Nephron progenitor cell (in vitro differentiated cells): ENCODE data around the gene SRSF9.
"Not testable (repeated sequence)": the region's sequence is repeated elsewhere in the genome, so short reads cannot be mapped to it uniquely, and the experiment has no call there.

Source experiments
- DNase-seq: peaks from one replicate; pipeline ENCODE4 v3.0.0; 2021
- H3K27ac Mint-ChIP-seq: 2 replicates; pipeline ENCODE4 v1.8.0; 2021; ENCODE audit warnings: mild to moderate bottlenecking, moderate library complexity, mixed read lengths
- H3K27me3 Mint-ChIP-seq: 2 replicates; pipeline ENCODE4 v1.8.0; 2021; ENCODE audit warnings: mild to moderate bottlenecking, low read depth, mixed read lengths; ENCODE audit not compliant: poor library complexity
- H3K36me3 Mint-ChIP-seq: 2 replicates; pipeline ENCODE4 v1.8.0; 2021; ENCODE audit warnings: low read depth, mixed read lengths
- H3K4me1 Mint-ChIP-seq: 2 replicates; pipeline ENCODE4 v1.8.0; 2021; ENCODE audit warnings: mixed read lengths
- H3K4me3 Mint-ChIP-seq: 2 replicates; pipeline ENCODE4 v1.8.0; 2021; ENCODE audit warnings: mild to moderate bottlenecking, moderate library complexity, mixed read lengths
- H3K9me3 Mint-ChIP-seq: 2 replicates; pipeline ENCODE4 v1.8.0; 2021; ENCODE audit warnings: mild to moderate bottlenecking, moderate library complexity, mixed read lengths
- CTCF ChIP-seq: fragments of 200-600 bp; sonication (generic); IDR thresholded peaks from 2 replicates; pipeline ENCODE4 v1.5.0; 2021; ENCODE audit warnings: antibody characterized with exemption

SRSF9 gene, protein sequence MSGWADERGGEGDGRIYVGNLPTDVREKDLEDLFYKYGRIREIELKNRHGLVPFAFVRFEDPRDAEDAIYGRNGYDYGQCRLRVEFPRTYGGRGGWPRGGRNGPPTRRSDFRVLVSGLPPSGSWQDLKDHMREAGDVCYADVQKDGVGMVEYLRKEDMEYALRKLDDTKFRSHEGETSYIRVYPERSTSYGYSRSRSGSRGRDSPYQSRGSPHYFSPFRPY

GRCh38 chr12:120469450-120470149, at the start of gene SRSF9:
Gene SRSF9, minus strand, starts transcription at chr12:120469748. Its CDS starts 139 bp downstream, at chr12:120469609.
- Mint-ChIP-seq H3K27me3 (peaks cover 7% of the 10 kb centered on the region), H3K4me3 (peak within 1 kb of the TSS; percentile 93), H3K9me3 (no peaks in the 10 kb centered on the region), H3K4me1 (peaks cover 64% of the 10 kb centered on the region), H3K27ac (peak within 1 kb of the TSS; percentile 87), H3K36me3 (peaks cover 31% of the 10 kb centered on the region)
- TF ChIP-seq CTCF, result peak; percentile 79
- peak; percentile 99 for DNase-seq

- H3K36me3 Mint-ChIP-seq, result peaks cover 30% of the 10 kb centered on the region
These were observed 49.8 kb upstream of the SRSF9 start for GRCh38 chr12:120519324-120519723.

DNA sequence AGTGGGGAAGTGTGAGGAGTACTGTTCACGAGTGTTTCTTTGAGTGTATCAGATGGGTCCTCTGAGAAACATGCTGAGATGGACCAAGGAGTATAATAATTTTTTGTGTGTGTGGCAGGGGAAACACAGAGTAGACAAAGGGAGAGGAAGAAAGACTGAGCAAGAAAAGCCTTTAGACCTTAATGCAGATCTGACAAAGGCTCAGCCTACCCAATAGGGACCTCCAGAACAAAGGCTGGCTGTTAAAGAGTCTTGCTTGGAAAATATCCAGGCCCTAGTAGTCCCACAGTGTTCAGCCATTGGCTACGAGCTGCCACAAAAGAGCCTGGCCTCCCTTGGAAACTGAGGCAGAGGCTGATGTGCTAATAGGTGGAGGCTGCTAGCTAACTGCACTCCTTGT, 45.9 kb upstream of the SRSF9 start:
- H3K9me3 Mint-ChIP-seq, result no peaks in the 10 kb centered on the region
- H3K4me3 Mint-ChIP-seq, result no peak overlapping the region
- no peaks in the 10 kb centered on the region for H3K4me1 Mint-ChIP-seq

More at GRCh38 chr12:120519324-120519723, 49.8 kb upstream of the SRSF9 start:
- not testable (repeated sequence) for H3K4me1 Mint-ChIP-seq, H3K9me3 Mint-ChIP-seq, H3K27ac Mint-ChIP-seq, DNase-seq, H3K4me3 Mint-ChIP-seq, H3K27me3 Mint-ChIP-seq

DNA sequence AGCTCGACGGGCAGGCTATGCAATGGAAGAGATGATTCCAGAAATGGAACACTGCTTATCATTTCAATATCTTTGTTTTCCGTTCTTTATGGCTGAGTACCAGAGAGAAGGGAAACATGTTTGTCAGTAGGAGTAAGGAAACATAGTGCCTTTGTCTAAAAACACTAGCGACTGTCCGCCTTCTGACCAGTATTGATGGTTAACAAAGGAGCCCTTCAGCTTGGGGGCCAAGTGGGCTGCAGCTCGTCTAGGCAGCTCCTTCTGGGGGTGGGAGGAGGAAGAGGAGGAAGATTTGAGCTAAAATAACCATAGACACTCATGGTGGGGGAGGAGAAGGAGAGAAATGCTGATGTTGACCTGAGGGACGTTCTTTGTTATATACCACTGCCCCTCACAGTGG, 44.5 kb upstream of the SRSF9 start:
- Mint-ChIP-seq H3K9me3 (no peaks in the 10 kb centered on the region), H3K4me1 (no peaks in the 10 kb centered on the region), H3K4me3 (no peak overlapping the region), H3K27me3 (peaks cover 5% of the 10 kb centered on the region), H3K36me3 (peaks cover 51% of the 10 kb centered on the region), H3K27ac (no peak overlapping the region)
- DNase-seq, result no peak
- TF ChIP-seq CTCF, result no peak

More for the DNA sequence above, 45.9 kb upstream of the SRSF9 start:
- Mint-ChIP-seq H3K27me3 (peaks cover 5% of the 10 kb centered on the region), H3K36me3 (peaks cover 39% of the 10 kb centered on the region), H3K27ac (no peak overlapping the region)
- no peak for TF ChIP-seq CTCF
- DNase-seq, result no peak

DNA sequence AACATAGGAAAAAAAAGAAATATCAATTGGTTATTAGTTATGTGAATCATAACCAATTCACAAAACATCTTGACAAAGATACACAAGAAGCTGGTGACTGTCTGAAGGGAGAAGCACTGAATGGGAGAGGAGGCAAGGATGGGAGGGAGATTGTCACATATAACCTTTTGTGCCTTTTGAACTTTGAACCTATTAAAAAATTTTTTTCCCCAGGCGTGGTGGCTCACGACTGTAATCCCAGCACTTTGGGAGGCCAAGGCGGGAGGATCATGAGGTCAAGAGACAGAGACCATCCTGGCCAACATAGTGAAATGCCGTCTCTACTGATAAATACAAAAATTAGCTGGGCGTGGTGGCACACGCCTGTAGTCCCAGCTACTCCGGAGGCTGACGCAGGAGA, 39.0 kb upstream of the SRSF9 start:
- Mint-ChIP-seq H3K4me3 (no peak overlapping the region), H3K36me3 (peaks cover 50% of the 10 kb centered on the region), H3K27ac (peak overlapping the region; percentile 13), H3K4me1 (no peaks in the 10 kb centered on the region), H3K27me3 (peaks cover 5% of the 10 kb centered on the region), H3K9me3 (no peaks in the 10 kb centered on the region)
- no peak for TF ChIP-seq CTCF
- no peak for DNase-seq

DNA sequence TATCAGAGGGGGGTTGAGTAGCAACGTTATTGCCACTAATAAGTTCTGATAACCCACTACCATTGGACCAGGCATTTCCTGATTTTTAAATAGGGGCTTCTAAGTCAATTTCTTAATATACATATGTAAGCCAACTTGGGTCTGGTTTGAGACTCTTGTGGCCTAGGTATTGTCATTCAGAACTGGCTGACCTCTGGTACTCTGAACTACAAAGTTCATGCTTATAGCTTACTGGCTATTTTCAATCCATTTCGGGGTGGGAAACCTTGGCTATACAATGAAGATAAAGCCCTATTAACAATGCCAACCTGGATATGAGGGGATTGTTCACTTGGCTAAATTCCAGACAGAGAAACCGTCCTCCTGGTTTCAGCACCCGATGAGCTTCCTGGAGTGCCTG, 35.0 kb upstream of the SRSF9 start:
- Mint-ChIP-seq H3K4me3 (no peak overlapping the region), H3K9me3 (no peaks in the 10 kb centered on the region), H3K36me3 (peaks cover 54% of the 10 kb centered on the region), H3K4me1 (no peaks in the 10 kb centered on the region), H3K27ac (no peak overlapping the region), H3K27me3 (no peaks in the 10 kb centered on the region)
- TF ChIP-seq CTCF, result no peak
- DNase-seq, result no peak
